LoVo (cell line): ENCODE results near the gene BAZ1B.
"Not testable (repeated sequence)": the region's sequence is repeated elsewhere in the genome, so short reads cannot be mapped to it uniquely, and the experiment has no call there.

ENCODE experiments used
- DNase-seq: peaks from one replicate; pipeline ENCODE4 v3.0.0-alpha.2; 2016; ENCODE audit warnings: low spot score

The BAZ1B gene

GRCh38 chr7:73522105-73522872 is at the start of gene BAZ1B:
TSS of gene BAZ1B (minus strand) at chr7:73522293. CDS start at chr7:73521933, 360 bp downstream.
- DNase-seq = peak; percentile 100

- DNase-seq = no peak
These were observed 48.9 kb upstream of the BAZ1B start for GRCh38 chr7:73570977-73571376.

- DNase-seq = no peak
These were observed 48.4 kb upstream of the BAZ1B start for GRCh38 chr7:73570521-73570920.

GRCh38 chr7:73569042-73569608 is 47.0 kb upstream of the BAZ1B start:
- no peak for DNase-seq

- no peak for DNase-seq
These were observed 46.0 kb upstream of the BAZ1B start for GRCh38 chr7:73567846-73568685.

- no peak for DNase-seq
These were observed 45.0 kb upstream of the BAZ1B start for GRCh38 chr7:73567140-73567539.

GRCh38 chr7:73566431-73566830 is 44.3 kb upstream of the BAZ1B start:
- DNase-seq = not testable (repeated sequence)

GRCh38 chr7:73565675-73566340 is 43.7 kb upstream of the BAZ1B start:
- DNase-seq = no peak

GRCh38 chr7:73560109-73560835 is 38.2 kb upstream of the BAZ1B start:
- DNase-seq = peak; percentile 28

GRCh38 chr7:73557397-73558257 is 35.5 kb upstream of the BAZ1B start, which contains the start of gene BCL7B:
TSS of gene BCL7B (minus strand) at chr7:73557690. CDS start at chr7:73557578, 112 bp downstream.
- peak; percentile 88 for DNase-seq

GRCh38 chr7:73557108-73557396 is 35.0 kb upstream of the BAZ1B start:
- DNase-seq = peak; percentile 99

GRCh38 chr7:73556208-73557107 is 34.4 kb upstream of the BAZ1B start:
- DNase-seq = no peak

GRCh38 chr7:73555411-73555982 is 33.4 kb upstream of the BAZ1B start:
- DNase-seq = no peak

GRCh38 chr7:73550093-73550492 is 28.0 kb upstream of the BAZ1B start:
- not testable (repeated sequence) for DNase-seq

- DNase-seq = no peak
These were observed 27.1 kb upstream of the BAZ1B start for GRCh38 chr7:73549176-73549575.

GRCh38 chr7:73547841-73548240 is 25.7 kb upstream of the BAZ1B start:
- no peak for DNase-seq

- no peak for DNase-seq
These were observed 22.6 kb upstream of the BAZ1B start for GRCh38 chr7:73544678-73545077.

- no peak for DNase-seq
These were observed 19.6 kb upstream of the BAZ1B start for GRCh38 chr7:73541722-73542121.

GRCh38 chr7:73539709-73540108 is 17.6 kb upstream of the BAZ1B start:
- DNase-seq = no peak
